Vagina (tissue), 2 donors: ENCODE data around the gene PIEZO2.

ENCODE experiments used
- POLR2A ChIP-seq, 2 donors: fragments of 450-650 bp; IDR thresholded peaks; one replicate each; pipeline ENCODE4 v1.6.1; 2017; ENCODE audit warnings: antibody characterized with exemption in 2 of 2, mild to moderate bottlenecking in 2 of 2, moderate library complexity in 2 of 2
- POLR2AphosphoS5 ChIP-seq, 2 donors: sonication (generic); formaldehyde crosslinking; IDR thresholded peaks; one replicate each; pipeline ENCODE4 v1.9.0; 2017; ENCODE audit warnings: antibody characterized with exemption in 2 of 2, mild to moderate bottlenecking in 2 of 2, low read depth in 1 of 2; ENCODE audit not compliant: insufficient read depth in 1 of 2
- TF ChIP-seq, protein P1 (sequence below), 3 experiments: fragments of 450-650 bp in 2 of 3; fragments of 200-600 bp in 1 of 3; sonication (generic) in 1 of 3; IDR thresholded peaks; one replicate each; pipeline ENCODE4 v1.5.1; 2017 to 2019; ENCODE audit warnings: antibody characterized with exemption in 3 of 3, mild to moderate bottlenecking in 2 of 3, moderate library complexity in 2 of 3

DNA sequence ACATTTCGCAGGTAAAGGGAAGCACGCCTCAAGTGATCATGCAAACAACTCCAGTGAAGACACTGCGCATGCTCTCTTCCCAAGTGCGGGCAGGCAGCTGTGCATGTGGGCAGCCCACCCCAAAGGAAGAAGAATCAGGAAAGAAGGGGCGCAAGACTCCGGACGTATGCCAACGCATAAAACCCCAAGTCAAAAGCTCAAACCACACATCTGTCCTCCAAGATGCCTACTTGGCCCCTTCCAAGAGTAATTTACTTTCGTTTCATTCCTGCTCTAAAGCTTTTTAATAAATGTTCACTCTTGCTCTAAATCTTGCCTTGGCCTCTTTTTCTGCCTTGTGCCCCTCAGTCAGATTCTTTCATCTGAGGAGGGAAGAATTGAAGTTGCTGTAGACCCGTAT, 254.9 kb downstream of the PIEZO2 start:
- TF ChIP-seq POLR2A (IDR thresholded peaks at IDR 0.05) = no peak
- TF ChIP-seq POLR2AphosphoS5 (IDR thresholded peaks at IDR 0.05; ENCODE audit: insufficient read depth in 1 of 2, low read depth in 1 of 2) = no peak
- TF ChIP-seq, protein P1, sequence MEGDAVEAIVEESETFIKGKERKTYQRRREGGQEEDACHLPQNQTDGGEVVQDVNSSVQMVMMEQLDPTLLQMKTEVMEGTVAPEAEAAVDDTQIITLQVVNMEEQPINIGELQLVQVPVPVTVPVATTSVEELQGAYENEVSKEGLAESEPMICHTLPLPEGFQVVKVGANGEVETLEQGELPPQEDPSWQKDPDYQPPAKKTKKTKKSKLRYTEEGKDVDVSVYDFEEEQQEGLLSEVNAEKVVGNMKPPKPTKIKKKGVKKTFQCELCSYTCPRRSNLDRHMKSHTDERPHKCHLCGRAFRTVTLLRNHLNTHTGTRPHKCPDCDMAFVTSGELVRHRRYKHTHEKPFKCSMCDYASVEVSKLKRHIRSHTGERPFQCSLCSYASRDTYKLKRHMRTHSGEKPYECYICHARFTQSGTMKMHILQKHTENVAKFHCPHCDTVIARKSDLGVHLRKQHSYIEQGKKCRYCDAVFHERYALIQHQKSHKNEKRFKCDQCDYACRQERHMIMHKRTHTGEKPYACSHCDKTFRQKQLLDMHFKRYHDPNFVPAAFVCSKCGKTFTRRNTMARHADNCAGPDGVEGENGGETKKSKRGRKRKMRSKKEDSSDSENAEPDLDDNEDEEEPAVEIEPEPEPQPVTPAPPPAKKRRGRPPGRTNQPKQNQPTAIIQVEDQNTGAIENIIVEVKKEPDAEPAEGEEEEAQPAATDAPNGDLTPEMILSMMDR (IDR thresholded peaks at IDR 0.05) = no peak
